SK-N-SH (cell line): ENCODE data around the gene LIPJ.

Experiments
- CHD2 ChIP-seq: fragments of 150-350 bp; IDR thresholded peaks from 2 replicates; pipeline ENCODE4 v1.6.1; 2018; ENCODE audit warnings: low read length; ENCODE audit not compliant: partially characterized antibody
- CTCF ChIP-seq: fragments of 200-600 bp; sonication (generic); IDR thresholded peaks from 2 replicates; pipeline ENCODE4 v1.6.1; 2017; ENCODE audit warnings: antibody characterized with exemption, mild to moderate bottlenecking, moderate library complexity
- EP300 ChIP-seq, 2 experiments: IDR thresholded peaks; 2 replicates each; pipeline versions ENCODE4 v1.4.0 to v1.6.1; 2012; ENCODE audit warnings: borderline replicate concordance in 1 of 2, low read depth in 1 of 2, low read length in 1 of 2
- EZH2phosphoT487 ChIP-seq: fragments of 200-600 bp; sonication (generic); IDR thresholded peaks from 2 replicates; pipeline ENCODE4 v1.6.1; 2017; ENCODE audit warnings: low read depth, mixed run types, mild to moderate bottlenecking, antibody characterized with exemption, moderate library complexity, borderline replicate concordance
- JUND ChIP-seq: IDR thresholded peaks from 2 replicates; pipeline ENCODE4 v1.4.0; 2012
- POLR2AphosphoS5 ChIP-seq: IDR thresholded peaks from 2 replicates; pipeline ENCODE4 v1.6.1; 2012; ENCODE audit warnings: low read depth, low read length
- REST ChIP-seq: IDR thresholded peaks from 2 replicates; pipeline ENCODE4 v1.6.1; 2012; ENCODE audit warnings: mild to moderate bottlenecking, low read depth, low read length, moderate library complexity
- RXRA ChIP-seq: IDR thresholded peaks from 2 replicates; pipeline ENCODE4 v1.4.0; 2012; ENCODE audit warnings: low read depth, mild to moderate bottlenecking, borderline replicate concordance
- SMC3 ChIP-seq: IDR thresholded peaks from 2 replicates; pipeline ENCODE4 v1.6.1; 2012; ENCODE audit warnings: low read depth, low read length, improper control_type of control experiment
- TCF12 ChIP-seq: IDR thresholded peaks from 2 replicates; pipeline ENCODE4 v1.4.0; 2012
- USF1 ChIP-seq: IDR thresholded peaks from 2 replicates; pipeline ENCODE4 v1.4.0; 2012; ENCODE audit warnings: low read depth, borderline replicate concordance
- YY1 ChIP-seq: IDR thresholded peaks from 2 replicates; pipeline ENCODE4 v1.4.0; 2012; ENCODE audit warnings: low read depth, mild to moderate bottlenecking
- TF ChIP-seq, protein P1 (sequence below): fragments of 150-350 bp; IDR thresholded peaks from 2 replicates; pipeline ENCODE4 v1.6.1; 2017; ENCODE audit warnings: antibody characterized with exemption, low read length, low read depth, borderline replicate concordance
- TF ChIP-seq, protein P2 (sequence below): IDR thresholded peaks from 2 replicates; pipeline ENCODE4 v1.4.0; 2012; ENCODE audit warnings: low read depth

GRCh38 chr10:88542522-88542921, 44.0 kb upstream of the LIPJ start:
- no peak for TF ChIP-seq CTCF
- TF ChIP-seq REST: no peak
- TF ChIP-seq YY1: no peak
- no peak for TF ChIP-seq USF1
- TF ChIP-seq, protein P1, sequence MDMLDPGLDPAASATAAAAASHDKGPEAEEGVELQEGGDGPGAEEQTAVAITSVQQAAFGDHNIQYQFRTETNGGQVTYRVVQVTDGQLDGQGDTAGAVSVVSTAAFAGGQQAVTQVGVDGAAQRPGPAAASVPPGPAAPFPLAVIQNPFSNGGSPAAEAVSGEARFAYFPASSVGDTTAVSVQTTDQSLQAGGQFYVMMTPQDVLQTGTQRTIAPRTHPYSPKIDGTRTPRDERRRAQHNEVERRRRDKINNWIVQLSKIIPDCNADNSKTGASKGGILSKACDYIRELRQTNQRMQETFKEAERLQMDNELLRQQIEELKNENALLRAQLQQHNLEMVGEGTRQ: no peak
- no peak for TF ChIP-seq SMC3
- TF ChIP-seq JUND: no peak
- no peak for TF ChIP-seq EP300 (IDR thresholded peaks at IDR 0.05; ENCODE audit: borderline replicate concordance in 1 of 2, low read depth in 1 of 2, low read length in 1 of 2)
- TF ChIP-seq EZH2phosphoT487: no peak
- no peak for TF ChIP-seq TCF12
- TF ChIP-seq CHD2: no peak
- TF ChIP-seq RXRA: no peak
- TF ChIP-seq POLR2AphosphoS5: no peak
- TF ChIP-seq, protein P2, sequence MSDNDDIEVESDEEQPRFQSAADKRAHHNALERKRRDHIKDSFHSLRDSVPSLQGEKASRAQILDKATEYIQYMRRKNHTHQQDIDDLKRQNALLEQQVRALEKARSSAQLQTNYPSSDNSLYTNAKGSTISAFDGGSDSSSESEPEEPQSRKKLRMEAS: no peak
